Measurements from ENCODE around the gene MTA3.
"Not testable (repeated sequence)": the region's sequence is repeated elsewhere in the genome, so short reads cannot be mapped to it uniquely, and the experiment has no call there.

Gene MTA3

DNA sequence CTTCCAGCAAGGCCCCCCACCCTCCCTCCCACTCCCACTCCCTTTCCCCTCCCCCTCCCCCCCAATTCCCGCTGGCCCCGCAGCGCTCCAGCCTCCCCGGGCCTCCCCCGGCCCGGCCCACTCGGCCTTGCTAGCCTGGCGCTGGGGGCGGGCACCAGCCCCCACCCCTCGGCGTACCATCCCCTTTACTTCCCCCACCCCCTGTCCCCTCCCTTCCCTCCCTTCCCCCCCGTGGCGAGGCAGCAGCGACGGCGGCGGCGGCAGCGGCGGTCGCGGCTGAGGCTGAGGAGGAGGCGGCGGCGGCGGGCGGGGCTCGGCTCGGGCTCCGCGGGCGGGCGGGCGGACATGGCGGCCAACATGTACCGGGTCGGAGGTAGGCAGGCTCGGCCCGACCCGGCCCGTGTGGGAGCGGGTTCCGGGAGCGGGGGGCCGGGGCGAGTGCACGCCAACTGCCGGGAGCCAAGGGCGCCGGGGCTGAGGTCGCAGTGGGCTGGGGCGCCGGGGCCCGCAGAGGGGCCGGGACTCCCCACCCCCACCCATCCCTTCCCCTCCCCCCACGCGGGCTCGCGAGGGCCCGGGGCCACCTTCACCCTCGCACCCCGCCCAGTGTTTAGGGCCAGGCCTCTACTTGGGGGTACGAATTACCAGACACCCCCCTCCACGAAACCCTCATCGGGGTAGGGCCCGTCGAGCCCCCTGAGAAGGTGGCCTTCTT is at the start of gene MTA3:
TSS of gene MTA3 (plus strand) at position 232 of the 715 bp plus-strand sequence. CDS start at position 346, 114 bp downstream.
- DNase-seq (ENCODE audit: low read depth in 3 of 3): peak; percentile 17 to 52 (median 30)

DNA sequence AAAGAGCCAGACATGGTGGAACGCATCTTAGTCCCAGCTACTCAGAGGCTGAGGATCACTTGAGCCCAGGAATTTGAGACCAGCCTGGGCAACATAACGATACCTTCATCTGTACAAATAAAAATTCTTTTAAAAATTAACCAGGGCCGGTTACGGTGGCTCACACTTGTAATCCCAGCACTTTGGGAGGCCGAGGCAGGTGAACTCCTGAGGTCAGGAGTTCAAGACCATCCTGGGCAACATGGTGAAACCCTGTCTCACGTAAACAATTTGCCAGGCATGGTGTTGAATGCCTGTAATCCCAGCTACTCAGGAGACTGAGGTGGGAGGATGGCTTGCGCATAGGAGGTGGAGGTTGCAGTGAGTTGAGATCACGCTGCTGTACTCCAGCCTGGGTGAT is 48.8 kb upstream of the MTA3 start:
- no peak for DNase-seq (ENCODE audit: low read depth in 3 of 3)

DNA sequence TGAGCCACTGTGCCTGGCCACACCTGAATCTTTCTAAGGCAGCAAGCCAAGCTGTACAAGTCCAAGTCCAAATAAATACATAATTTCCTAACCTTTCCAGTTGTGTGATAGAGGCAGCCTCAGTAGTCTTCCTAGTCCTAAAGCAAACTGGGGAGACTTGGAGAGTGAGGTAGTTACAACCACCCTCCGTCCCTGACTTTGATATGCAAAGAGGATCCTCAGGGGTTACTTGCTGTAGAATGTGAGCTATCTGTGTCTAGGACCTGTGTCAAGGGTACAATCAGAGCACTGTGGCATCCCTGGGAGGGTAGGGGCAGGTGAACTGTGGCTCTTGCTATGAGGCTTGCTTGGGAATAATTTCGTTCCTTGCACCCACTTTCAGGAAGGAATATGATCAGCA is 46.4 kb upstream of the MTA3 start:
- DNase-seq (ENCODE audit: low read depth in 3 of 3): no peak

DNA sequence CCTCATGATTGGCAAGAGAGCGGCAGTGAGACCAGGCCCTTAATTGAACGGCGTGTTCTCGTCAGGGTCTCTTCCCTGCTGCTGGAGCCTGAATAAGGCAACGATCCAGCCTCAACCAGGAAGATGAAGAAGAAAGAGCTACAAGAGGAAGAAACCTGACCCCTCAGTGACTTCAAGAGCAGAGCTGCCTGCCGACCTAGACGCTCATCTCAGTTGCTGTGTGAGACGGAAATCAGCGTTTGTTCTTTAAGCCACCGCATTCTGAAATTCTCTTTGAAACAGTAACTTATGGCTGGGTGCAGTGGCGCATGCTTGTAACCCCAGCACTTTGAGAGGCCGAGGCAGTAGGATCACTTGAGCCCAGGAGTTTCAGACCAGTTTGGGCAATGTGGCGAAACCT is 45.1 kb upstream of the MTA3 start:
- no peak for DNase-seq (ENCODE audit: low read depth in 3 of 3)

DNA sequence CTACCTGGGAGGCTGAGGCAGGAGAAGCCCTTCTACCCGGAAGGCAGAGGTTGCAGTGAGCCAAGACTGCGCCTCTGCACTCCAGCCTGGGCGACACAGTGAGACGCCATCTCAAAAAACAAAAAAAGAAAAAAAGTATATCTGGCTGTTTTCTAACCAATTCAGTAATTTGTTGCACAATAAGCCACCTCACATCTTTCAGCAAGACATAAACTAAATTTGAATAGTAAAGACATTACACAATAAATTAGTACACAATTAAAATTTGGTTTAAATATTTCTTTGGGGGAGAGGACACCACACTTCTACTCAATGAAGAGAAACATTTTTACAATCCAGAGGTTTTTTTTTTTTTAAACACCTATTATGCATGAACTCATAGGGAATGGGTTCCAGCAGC is 36.0 kb upstream of the MTA3 start:
- DNase-seq (ENCODE audit: low read depth in 3 of 3): no peak

DNA sequence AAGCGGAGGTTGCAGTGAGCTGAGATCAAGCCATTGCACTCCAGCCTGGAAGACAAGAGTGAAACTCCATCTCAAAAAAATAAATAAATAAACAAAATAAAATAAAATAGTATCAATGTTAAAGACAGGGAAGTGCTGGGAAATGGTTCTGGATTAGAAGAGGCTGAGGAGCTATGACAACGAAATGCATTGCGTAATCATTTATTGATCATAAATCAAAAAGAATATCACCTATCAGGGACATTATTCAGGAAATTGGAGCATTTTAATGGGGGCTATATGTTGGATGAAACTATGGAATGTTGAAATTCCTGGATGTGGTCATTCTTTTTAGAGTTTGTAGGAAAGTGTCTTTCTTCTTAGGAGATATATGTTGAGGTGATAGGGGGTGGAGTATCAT is 30.9 kb upstream of the MTA3 start:
- DNase-seq (ENCODE audit: low read depth in 3 of 3): no peak

DNA sequence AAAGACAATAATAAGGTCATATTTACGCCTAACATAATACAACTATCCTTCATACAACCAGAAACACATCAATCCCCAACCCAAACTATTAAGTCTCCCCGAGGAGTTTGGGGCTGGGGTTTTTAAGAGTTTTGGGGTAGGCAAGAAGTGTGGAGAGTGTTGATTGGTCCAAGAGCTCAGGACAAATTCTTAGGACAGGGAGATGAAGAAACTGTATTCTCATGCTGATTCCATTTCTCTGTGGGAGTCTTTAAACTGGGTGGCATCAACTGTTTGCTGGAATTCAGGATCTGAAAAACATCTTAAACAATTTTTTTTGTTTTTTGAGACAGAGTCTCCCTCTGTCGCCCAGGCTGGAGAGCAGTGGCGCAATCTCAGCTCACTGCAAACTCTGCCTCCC is 25.6 kb upstream of the MTA3 start:
- no peak for DNase-seq (ENCODE audit: low read depth in 3 of 3)

DNA sequence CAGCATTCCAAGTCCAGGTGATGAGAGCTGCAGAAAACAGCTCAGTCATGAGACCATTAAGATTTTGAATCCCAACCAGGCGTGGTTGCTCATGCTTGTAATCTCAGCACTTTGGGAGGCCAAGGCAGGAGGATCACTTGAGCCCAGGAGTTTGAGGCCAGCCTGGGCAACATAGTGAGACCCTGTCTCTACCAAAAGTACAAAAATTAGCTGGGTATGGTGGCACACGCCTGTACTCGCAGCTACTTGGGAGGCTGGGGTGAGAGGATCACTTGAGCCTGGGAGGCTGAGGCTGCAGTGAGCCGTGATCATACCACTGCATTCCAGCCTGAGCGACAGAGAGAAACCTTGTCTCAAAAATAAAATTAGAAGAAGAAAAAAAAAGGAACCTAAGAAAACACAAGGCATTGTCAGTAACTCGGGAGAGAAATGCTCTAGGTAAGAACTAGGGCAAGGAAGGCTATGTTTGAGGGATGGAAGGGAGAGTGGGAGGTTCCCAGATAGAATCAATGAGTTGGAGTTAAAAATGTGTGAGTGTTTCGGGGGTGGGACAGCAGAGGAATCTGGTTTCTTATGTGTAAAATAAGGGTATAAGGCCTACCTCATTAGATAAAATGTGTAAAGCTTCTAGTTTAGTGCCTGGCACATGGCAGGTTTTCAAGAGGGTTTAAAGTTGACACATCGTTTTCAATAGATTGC is 23.3 kb upstream of the MTA3 start:
- no peak for DNase-seq (ENCODE audit: low read depth in 3 of 3)

DNA sequence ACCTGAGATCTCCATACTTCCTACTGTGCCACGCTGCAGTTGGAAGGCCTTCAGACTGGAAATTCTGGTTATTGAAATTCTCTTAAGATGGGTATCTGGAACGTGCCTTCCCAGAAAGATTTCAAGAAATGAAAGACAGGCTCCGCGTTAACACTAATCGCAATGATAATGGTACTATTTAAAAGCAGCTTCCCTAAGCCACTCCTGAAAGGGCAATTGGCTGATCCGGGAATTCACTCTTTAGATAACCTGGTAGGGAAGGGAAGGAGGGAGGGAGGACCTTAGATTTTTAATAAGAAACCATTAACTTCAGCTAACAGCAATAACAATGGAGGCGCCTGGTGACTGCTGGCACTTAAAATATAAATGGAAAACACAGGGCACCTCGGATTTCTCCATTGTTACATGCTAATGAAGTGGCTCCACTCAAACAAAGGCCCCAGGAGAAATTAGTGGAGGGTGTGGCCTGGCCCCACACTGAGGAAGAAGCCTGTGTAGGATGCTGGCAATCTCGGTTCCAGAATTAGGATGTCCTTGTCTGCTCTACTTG is 22.5 kb upstream of the MTA3 start:
- no peak for DNase-seq (ENCODE audit: low read depth in 3 of 3)

DNA sequence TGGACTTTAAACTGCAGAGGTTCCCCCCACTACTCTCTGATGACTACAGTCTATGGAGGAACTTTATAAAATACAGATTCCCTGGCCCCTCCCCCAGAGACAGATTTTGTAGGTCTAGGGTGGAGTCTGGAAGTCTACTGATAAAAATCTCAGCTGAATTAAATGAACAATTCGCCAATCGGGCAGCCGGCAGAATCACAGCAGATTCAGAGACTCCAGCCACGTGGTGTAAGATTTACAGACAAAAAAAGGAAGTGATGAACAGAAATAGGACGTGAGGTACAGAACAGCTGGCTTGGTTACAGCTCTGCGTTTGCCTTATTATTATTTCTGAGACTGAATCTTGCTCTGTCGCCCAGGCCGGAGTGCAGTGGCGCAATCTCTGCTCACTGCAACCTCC is 21.4 kb upstream of the MTA3 start:
- DNase-seq (ENCODE audit: low read depth in 3 of 3): no peak

DNA sequence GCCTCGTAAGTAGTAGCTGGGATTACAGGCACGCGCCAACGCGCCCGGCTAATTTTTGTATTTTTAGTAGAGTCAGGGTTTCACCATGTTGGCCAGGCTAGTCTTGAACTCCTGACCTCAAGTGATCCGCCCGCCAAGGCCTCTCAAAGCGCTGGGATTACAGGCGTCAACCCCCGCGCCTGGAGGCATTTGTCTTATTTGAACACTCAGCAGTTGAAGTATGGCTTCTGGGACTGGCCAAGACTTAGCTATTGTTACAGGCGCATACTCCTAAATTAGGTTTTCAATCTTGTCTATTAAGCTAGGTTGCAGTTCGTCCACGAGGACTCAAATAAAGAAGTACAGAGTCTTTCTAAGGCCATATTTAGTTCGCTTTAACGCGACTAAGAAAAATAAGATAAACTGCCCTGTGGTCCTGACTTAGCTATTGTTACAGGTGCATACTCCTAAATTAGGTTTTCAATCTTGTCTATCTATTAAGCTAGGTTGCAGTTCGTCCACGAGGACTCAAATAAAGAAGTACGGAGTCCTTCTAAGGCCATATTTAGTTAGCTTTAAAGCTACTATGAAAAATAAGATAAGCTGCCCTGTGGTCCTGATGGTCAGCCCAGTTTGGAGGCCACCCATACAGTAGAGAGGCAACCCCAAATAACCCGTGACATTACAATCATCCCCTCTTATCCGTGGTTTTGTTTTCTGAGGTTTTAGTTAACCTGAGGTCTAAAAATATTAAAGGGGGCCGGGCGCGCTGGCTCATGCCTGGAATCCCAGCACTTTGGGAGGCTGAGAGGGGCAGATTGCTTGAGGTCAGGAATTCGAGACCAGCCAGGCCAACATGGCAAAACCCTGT is 20.8 kb upstream of the MTA3 start:
- no peak for DNase-seq (ENCODE audit: low read depth in 3 of 3)

DNA sequence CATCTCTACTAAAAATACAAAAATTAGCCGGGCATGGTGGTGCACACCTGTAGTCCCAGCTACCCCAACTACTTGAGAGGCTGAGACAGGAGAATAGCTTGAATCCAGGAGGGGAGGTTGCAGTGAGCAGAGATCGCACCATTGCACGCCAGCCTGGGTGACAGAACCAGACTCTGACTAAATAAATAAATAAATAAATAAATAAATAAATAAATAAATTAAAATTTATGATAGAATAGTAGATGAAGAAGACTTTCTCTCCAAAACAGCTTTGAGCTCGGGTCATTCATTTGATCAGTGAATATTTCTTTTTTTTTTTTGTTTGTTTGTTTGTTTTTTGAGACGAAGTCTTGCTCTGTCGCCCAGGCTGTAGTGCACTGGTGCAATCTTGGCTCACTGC is 17.6 kb upstream of the MTA3 start:
- no peak for DNase-seq (ENCODE audit: low read depth in 3 of 3)

DNA sequence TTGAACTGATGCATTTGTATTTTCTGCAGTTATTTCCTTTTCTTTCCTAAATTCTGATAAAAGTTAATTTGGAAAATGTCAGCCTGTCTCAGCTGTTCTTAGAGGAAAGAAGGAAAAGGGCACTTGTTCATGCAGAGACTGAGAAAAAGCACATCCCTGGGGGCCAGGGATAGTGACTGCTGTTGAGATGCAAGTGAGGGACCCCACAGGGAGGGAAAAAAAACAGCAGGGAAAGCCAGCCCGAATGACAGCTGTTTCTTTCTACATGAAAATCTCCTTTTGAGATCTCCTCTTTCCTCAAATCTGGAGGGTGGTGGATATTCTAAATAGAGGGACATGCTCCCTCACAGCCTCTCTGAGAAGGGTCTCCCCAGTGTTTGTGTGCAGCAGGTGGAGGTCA is 14.0 kb upstream of the MTA3 start:
- DNase-seq (ENCODE audit: low read depth in 3 of 3): no peak

DNA sequence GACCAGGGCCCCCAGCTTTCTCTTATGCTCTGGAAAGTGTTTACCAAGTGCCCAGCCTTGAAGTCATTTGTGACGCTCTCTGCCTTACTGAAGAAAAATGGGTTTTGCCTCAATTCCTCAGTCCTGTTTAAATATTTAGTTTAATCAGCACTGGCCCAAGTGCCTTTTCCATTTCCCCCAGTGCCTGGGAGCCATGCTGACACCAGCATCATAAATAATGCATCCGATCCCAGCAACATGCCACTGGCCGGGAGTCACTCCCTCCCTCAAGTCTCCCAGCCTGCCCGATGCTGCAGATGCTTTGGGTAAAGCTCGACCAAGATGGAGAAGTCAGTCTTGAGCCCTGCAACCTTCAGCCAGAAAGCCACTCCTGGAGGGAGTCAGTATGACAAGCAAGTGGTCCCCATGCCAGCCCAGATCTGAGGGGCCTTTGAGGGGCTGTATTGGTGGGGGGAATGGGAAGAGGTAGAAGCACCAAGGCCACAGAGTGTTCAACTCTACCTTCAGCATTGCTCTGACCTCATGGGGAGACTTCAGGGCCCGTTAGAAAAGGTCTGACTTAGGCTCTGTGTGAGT is 12.0 kb upstream of the MTA3 start:
- DNase-seq (ENCODE audit: low read depth in 3 of 3): no peak

DNA sequence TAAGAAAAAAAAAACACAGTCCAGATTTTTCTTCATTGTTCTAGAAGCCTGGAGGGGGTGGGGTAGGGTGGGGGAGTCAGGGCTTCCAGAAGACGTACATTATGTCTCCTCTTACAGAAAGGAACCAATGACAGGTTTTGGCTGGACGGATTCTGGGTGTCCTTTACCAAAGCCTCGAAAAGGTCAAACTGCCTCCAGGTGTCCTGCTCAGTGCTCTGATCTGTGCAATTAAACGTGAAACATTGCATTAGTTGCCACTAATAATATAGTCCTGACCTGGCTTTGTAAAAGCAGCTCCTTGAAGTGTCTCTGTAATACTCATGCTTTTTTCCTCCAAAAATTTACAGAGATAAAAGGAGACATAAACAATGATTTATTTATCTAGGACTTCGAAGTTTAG is 11.1 kb upstream of the MTA3 start:
- no peak for DNase-seq (ENCODE audit: low read depth in 3 of 3)

DNA sequence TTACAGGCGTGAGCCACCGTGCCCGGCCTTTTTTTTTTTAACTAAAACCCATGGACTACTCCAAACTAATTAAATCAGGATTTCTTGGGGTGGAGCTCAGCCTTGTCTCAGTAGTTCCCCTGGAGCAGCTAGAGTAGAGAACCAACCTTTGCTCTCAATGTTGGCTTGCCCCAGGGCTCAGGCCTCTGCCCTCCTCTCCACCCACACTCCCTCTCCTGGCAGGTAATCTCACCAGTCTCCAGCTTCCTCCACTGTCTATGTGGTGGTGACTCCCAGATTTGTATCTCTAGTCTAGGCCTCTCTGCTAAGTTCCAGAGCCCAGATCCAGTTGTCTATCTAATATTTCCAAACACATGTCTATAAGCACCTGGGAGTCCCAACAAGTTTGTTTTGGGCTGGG is 9.6 kb upstream of the MTA3 start:
- no peak for DNase-seq (ENCODE audit: low read depth in 3 of 3)

DNA sequence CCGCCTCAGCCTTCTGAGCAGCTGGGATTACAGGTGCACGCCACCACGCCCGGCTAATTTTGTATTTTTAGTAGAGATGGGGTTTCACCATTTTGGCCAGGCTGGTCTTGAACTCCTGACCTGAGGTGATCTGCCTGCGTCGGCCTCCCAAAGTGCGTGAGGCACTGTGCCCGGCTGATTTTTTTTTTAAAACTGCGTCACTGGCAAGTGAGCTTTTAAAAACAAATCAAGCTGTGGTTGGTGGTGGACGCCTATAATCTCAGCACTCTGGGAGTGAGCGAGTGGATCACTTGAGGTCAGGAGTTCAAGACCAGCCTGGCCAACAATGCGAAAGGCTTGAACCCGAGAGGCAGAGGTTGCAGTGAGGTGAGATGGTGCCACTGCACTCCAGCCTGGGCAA is 8.3 kb upstream of the MTA3 start:
- DNase-seq (ENCODE audit: low read depth in 3 of 3): not testable (repeated sequence)

DNA sequence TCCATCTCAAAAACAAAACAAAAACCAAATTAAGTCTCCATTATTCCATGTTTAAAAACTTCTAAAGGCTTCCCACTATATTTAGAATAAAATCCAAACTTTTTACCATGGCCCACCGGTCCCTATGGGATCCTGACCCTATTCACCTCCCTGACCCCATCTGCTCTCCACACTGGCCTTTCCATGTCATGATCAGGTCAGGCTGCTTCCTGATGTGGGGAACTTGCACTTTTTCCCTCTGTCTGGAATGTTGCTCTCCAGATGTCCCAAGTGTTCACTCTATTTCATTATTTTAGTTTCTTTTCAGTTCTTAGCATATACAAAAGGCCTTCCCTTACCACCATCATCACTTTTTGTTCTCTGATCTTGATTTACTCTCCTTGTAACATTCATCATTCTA is 7.5 kb upstream of the MTA3 start:
- DNase-seq (ENCODE audit: low read depth in 3 of 3): no peak

DNA sequence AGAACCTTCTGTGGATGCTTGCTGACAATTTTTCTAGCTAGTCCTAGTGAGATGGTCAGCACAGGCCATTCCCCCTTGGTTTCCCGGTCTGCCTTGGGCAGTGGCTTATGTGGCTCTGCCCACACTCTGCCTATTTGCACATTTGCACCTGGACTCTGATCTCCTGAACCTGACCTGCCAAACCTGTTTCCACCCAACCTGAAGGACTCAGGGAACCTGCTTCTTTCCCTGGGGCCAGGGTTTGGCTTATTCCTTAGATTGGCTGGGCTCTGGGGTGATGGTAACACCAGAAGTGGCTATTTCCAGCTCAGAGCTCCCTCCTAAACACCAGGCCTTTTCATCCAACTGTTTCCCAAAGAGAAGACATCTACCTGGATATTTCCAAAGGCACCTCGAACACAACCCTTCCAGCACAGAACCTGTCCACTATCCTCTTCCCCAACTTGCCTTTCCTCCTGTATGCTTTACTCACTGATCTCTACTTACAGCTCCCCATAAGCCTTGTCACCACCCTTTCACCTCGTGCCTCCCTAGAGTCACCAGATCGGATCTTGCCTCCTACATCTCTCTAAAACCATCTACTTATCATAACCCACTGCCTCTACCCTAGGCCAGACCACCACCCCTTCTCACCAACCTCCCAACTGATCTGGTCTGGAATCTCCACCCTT is 5.8 kb upstream of the MTA3 start:
- no peak for DNase-seq (ENCODE audit: low read depth in 3 of 3)

DNA sequence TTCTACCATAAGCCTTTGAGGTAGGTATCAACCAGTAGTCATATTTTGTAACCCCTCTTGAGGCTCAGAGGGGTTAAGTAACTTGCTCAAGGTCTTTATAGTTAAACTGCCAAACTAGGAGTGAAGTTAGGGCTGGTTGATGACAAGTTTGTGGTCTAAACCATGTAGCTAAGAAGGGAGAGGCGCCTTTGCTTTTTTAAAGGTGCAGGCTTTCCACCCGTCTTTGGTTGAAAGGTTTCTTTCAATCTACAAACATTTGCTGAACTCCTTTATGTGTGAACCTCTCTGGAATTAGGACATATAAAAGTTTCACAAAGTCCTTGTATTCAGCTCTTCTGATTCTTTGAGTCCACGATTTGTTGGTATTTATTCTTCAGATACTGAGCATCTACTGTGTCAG is 2.4 kb upstream of the MTA3 start:
- DNase-seq (ENCODE audit: low read depth in 3 of 3): no peak

DNA sequence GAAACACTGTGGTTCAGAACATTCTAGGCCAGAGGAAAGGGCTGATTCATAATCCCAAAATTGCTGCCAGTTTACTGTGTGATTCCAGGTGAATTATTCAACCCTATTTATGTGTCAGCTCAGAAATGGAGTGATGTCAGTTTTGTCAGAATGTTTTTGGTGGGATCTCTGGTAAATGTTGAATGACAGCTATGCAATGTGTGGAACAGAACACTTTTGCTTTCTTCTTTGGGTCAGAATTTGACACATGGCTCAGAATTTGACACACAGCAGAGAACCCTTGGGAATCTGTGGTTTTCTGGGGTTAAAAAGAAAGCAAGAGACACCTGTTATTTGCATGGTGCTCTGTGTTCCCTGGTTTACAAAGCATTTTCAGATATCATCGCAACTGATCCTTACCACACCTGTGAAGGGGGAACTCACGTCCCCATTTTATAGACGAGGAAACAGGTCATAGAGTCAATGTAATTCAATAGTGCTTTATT is 1.6 kb upstream of the MTA3 start:
- no peak for DNase-seq (ENCODE audit: low read depth in 3 of 3)

Data from stimulated activated CD4-positive, alpha-beta T cell treated with anti-CD3 and anti-CD28 coated beads, TNF-alpha, amount 100 ng/mL, for 48 hours (primary cell).